Activated CD4-positive, alpha-beta T cell treated with anti-CD3 and anti-CD28 coated beads, Interleukin-10, Interleukin-2, amounts not matched to agents 100 ng/mL and 50 ng/mL, durations not matched to agents 16 hours and 8 hours (primary cell): ENCODE measurements around the gene TGM2.
"Not testable (repeated sequence)": the region's sequence is repeated elsewhere in the genome, so short reads cannot be mapped to it uniquely, and the experiment has no call there.

Experiments
- DNase-seq: peaks from one replicate; pipeline ENCODE4 v3.0.0-alpha.2; 2020

Gene TGM2

GRCh38 chr20:38112930-38113294 is 52.2 kb downstream of the TGM2 start:
- DNase-seq = no peak

GRCh38 chr20:38112261-38112929 is 52.7 kb downstream of the TGM2 start:
- no peak for DNase-seq

- no peak for DNase-seq
These were observed 53.5 kb downstream of the TGM2 start for GRCh38 chr20:38111366-38112232.

- no peak for DNase-seq
These were observed 54.4 kb downstream of the TGM2 start for GRCh38 chr20:38110525-38111178.

- no peak for DNase-seq
These were observed 55.2 kb downstream of the TGM2 start for GRCh38 chr20:38109591-38110524.

- no peak for DNase-seq
These were observed 56.0 kb downstream of the TGM2 start for GRCh38 chr20:38108986-38109541.

GRCh38 chr20:38108438-38108985 is 56.6 kb downstream of the TGM2 start:
- no peak for DNase-seq

GRCh38 chr20:38107916-38108315 is 57.2 kb downstream of the TGM2 start:
- DNase-seq = not testable (repeated sequence)

GRCh38 chr20:38107386-38107785 is 57.7 kb downstream of the TGM2 start:
- not testable (repeated sequence) for DNase-seq

GRCh38 chr20:38106461-38106860 is 58.6 kb downstream of the TGM2 start:
- DNase-seq = no peak

- DNase-seq = no peak
These were observed 60.8 kb downstream of the TGM2 start for GRCh38 chr20:38104285-38104684.

- DNase-seq = not testable (repeated sequence)
These were observed 62.9 kb downstream of the TGM2 start for GRCh38 chr20:38102206-38102605.

- no peak for DNase-seq
These were observed 66.1 kb downstream of the TGM2 start for GRCh38 chr20:38098952-38099351.

GRCh38 chr20:38095017-38095686 is 69.9 kb downstream of the TGM2 start:
- DNase-seq = no peak

GRCh38 chr20:38094373-38094891 is 70.6 kb downstream of the TGM2 start:
- peak; percentile 89 for DNase-seq

- DNase-seq = no peak
These were observed 71.4 kb downstream of the TGM2 start for GRCh38 chr20:38093641-38094077.

- no peak for DNase-seq
These were observed 72.2 kb downstream of the TGM2 start for GRCh38 chr20:38092915-38093314.

GRCh38 chr20:38092260-38092857 is 72.7 kb downstream of the TGM2 start:
- no peak for DNase-seq

- peak; percentile 26 for DNase-seq
These were observed 73.4 kb downstream of the TGM2 start for GRCh38 chr20:38091441-38092216.

GRCh38 chr20:38090061-38090460 is 75.0 kb downstream of the TGM2 start:
- no peak for DNase-seq
